Fibroblast of mammary gland (primary cell): ENCODE results near the gene CARD19.

Source experiments
- DNase-seq: peaks from one replicate; pipeline ENCODE4 v3.0.0-alpha.2; 2010; ENCODE audit warnings: low read depth
- H3K4me3 ChIP-seq: 2 replicates; pipeline ENCODE4 v1.5.1; 2011; ENCODE audit warnings: low read depth, mild to moderate bottlenecking, low read length, moderate library complexity; ENCODE audit not compliant: control insufficient read depth
- CTCF ChIP-seq: conservative IDR thresholded peaks from 2 replicates; pipeline ENCODE4 v1.5.1; 2011; ENCODE audit warnings: low read depth, low read length, inconsistent platforms; ENCODE audit not compliant: control insufficient read depth, insufficient read depth

The CARD19 gene

DNA sequence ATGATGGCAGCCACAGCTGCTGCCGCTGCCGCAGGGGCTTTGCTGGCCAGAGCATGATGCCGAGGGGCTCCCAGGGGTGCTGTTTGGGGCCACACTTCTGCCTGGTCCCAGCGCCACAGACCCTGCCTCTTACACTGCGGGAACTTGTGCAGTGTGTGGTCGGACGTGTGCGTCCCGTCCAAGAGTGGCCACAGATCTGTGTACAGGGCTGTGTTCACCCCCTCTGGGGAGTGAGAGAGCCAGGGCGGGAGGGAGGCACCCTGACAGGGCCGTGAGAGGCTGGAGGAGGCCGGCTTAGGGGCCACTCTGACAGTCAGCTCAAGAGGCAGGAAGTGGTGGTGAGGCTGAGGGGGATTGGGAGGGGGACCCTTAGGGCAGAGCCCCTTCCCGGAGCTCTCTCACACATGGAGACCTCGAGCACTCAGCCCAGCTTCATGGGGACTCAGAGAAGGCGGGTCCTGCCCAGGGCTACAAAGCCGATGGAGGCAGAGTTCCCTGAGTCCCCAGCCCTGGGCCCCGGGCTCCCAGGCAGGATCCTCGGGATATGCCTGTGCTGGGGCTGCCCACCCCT lies 13.1 kb upstream of the CARD19 start:
- no peak for DNase-seq
- no peak overlapping the region for H3K4me3 ChIP-seq
- TF ChIP-seq CTCF: no peak

- no peak overlapping the region for H3K4me3 ChIP-seq
- TF ChIP-seq CTCF: no peak
- peak; percentile 39 for DNase-seq
These were observed 12.2 kb upstream of the CARD19 start for GRCh38 chr9:93083592-93084470.

GRCh38 chr9:93084471-93084881 lies 11.5 kb upstream of the CARD19 start:
- H3K4me3 ChIP-seq: no peak overlapping the region
- DNase-seq: no peak
- no peak for TF ChIP-seq CTCF

GRCh38 chr9:93085676-93086075 lies 10.3 kb upstream of the CARD19 start:
- no peak for DNase-seq
- TF ChIP-seq CTCF: no peak

DNA sequence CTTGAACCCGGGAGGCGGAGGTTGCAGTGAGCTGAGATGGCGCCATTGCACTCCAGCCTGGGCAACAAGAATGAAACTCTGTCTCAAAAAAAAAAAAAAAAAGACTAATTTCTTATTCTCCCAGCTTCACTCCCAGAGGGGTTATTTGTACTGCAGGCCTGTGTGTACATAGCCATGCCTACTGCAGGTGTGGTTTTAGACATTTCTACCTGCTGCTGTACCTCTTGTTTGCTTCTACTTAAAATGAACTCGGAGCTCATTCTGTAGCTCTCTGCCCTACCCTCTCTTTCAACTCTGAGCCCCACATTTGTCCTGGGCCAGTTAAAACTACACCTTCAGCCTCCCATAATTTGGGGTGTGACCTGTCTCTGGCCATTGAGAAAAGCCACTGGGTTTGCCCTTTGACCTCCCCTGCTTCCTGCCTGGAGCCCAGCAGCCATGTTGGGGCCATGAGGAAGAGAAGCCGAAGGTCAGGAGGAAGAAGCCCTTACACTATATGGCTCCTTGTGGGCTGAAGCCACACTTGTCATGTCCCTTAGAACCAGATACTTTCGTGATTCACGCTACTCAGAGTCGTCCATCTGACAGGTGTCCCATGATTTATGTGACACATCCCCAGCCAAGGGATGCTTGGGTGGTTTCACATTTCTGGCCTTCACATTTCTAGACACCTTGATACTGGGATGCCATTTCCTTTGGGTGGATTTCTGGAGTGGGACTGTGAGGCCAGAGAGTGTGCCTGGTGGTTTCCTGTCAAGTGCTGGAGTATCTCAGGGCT lies 9.4 kb upstream of the CARD19 start:
- H3K4me3 ChIP-seq: no peak overlapping the region
- no peak for TF ChIP-seq CTCF
- no peak for DNase-seq

More at GRCh38 chr9:93085676-93086075, 10.3 kb upstream of the CARD19 start:
- H3K4me3 ChIP-seq: no peak overlapping the region

- no peak for DNase-seq
- no peak for TF ChIP-seq CTCF
- H3K4me3 ChIP-seq: no peak overlapping the region
These were observed 7.9 kb upstream of the CARD19 start for GRCh38 chr9:93087971-93088655.
